Umbilical cord (tissue), 2 donors: ENCODE data around the gene PDGFRA. TPM values are rescaled to one million over a fixed set of nuclear protein-coding genes. Genes with fewer than 3 reads are reported as not detected.
A peak's percentile ranks its signal among the peaks of the same experiment; 100 is the strongest.
"Not testable (repeated sequence)": the region's sequence is repeated elsewhere in the genome, so short reads cannot be mapped to it uniquely, and the experiment has no call there.

ENCODE experiments used
- DNase-seq: peaks from one replicate; pipeline ENCODE4 v3.0.0-alpha.2; 2015; ENCODE audit warnings: low spot score
- total RNA-seq: library from RNA; depleted of rRNA; stranded (reverse); fragments of >200 nt; gene quantifications from one replicate; pipeline ENCODE4 v1.2.3, GENCODE V29; 2014; ENCODE audit warnings: low replicate concordance; ENCODE audit not compliant: insufficient read depth

PDGFRA gene
- total RNA-seq, 1 donor from 2014 or later = 465 TPM

GRCh38 chr4:54227256-54228055 lies 1.6 kb upstream of the PDGFRA start:
- peak; percentile 79 for DNase-seq

- DNase-seq = peak; percentile 86
These were observed 1.0 kb upstream of the PDGFRA start for GRCh38 chr4:54228056-54228527.

GRCh38 chr4:54228546-54228945 lies 547 bp upstream of the PDGFRA start:
- no peak for DNase-seq

- DNase-seq = no peak
These were observed 764 bp downstream of the PDGFRA start for GRCh38 chr4:54229631-54230483.

GRCh38 chr4:54230484-54231418 lies 1.7 kb downstream of the PDGFRA start:
- DNase-seq = peak; percentile 64

GRCh38 chr4:54231419-54231767 lies 2.3 kb downstream of the PDGFRA start:
- DNase-seq = no peak

GRCh38 chr4:54231768-54232688 lies 2.9 kb downstream of the PDGFRA start:
- peak; percentile 87 for DNase-seq

- DNase-seq = peak; percentile 86
These were observed 4.2 kb downstream of the PDGFRA start for GRCh38 chr4:54233277-54233696.

- DNase-seq = peak; percentile 87
These were observed 4.8 kb downstream of the PDGFRA start for GRCh38 chr4:54233697-54234496.

GRCh38 chr4:54234497-54235205 lies 5.6 kb downstream of the PDGFRA start:
- DNase-seq = no peak

GRCh38 chr4:54236316-54236715 lies 7.2 kb downstream of the PDGFRA start:
- not testable (repeated sequence) for DNase-seq

GRCh38 chr4:54237770-54238169 lies 8.7 kb downstream of the PDGFRA start:
- DNase-seq = no peak

GRCh38 chr4:54238389-54238788 lies 9.3 kb downstream of the PDGFRA start:
- DNase-seq = no peak

GRCh38 chr4:54241268-54241823 lies 12.3 kb downstream of the PDGFRA start:
- DNase-seq = not testable (repeated sequence)

- not testable (repeated sequence) for DNase-seq
These were observed 14.4 kb downstream of the PDGFRA start for GRCh38 chr4:54243541-54243940.

GRCh38 chr4:54252312-54252711 lies 23.2 kb downstream of the PDGFRA start:
- not testable (repeated sequence) for DNase-seq

- DNase-seq = peak; percentile 93
These were observed 25.2 kb downstream of the PDGFRA start for GRCh38 chr4:54254116-54254914.

- no peak for DNase-seq
These were observed 25.8 kb downstream of the PDGFRA start for GRCh38 chr4:54254915-54255246.
